Activated T-helper 2 cell treated with anti-CD3 and anti-CD28 coated beads, Interferon-gamma antibody, Interleukin-2, Interleukin-4, amounts not matched to agents 10 μg/mL and 5 μg/mL and 100 μg/mL, durations not matched to agents 14 hours and 24 hours and 36 hours (primary cell): ENCODE results near the gene RPLP1. TPM values are rescaled to one million over a fixed set of nuclear protein-coding genes. Genes with fewer than 3 reads are reported as not detected.
"Not testable (repeated sequence)": the region's sequence is repeated elsewhere in the genome, so short reads cannot be mapped to it uniquely, and the experiment has no call there.

Experiments
- DNase-seq: peaks from one replicate; pipeline ENCODE4 v3.0.0; 2021; ENCODE audit warnings: low spot score
- H3K27ac Mint-ChIP-seq: one replicate; pipeline ENCODE4 v1.8.0; 2021; ENCODE audit warnings: mixed read lengths
- H3K27me3 Mint-ChIP-seq: one replicate; pipeline ENCODE4 v1.8.0; 2021; ENCODE audit warnings: low read depth, mixed read lengths
- H3K36me3 Mint-ChIP-seq: one replicate; pipeline ENCODE4 v1.8.0; 2021; ENCODE audit warnings: low read depth, mixed read lengths
- H3K4me1 Mint-ChIP-seq: one replicate; pipeline ENCODE4 v1.8.0; 2021; ENCODE audit warnings: low read depth, mixed read lengths
- H3K4me3 Mint-ChIP-seq: one replicate; pipeline ENCODE4 v1.8.0; 2021; ENCODE audit warnings: low read depth, mild to moderate bottlenecking, moderate library complexity, mixed read lengths
- H3K9me3 Mint-ChIP-seq: one replicate; pipeline ENCODE4 v1.8.0; 2021; ENCODE audit warnings: mixed read lengths
- intact Hi-C: fragments of 100-400 bp; cut with micrococcal nuclease; formaldehyde crosslinking; loops from one replicate; pipeline ENCODE4 v1.15.1; 2023
- total RNA-seq: library from RNA; stranded (reverse); gene quantifications from 2 replicates; pipeline ENCODE4 v1.2.3, GENCODE V29; 2022

Gene RPLP1
- total RNA-seq, 1 donor from 2014 or later, result 1,844 TPM

DNA sequence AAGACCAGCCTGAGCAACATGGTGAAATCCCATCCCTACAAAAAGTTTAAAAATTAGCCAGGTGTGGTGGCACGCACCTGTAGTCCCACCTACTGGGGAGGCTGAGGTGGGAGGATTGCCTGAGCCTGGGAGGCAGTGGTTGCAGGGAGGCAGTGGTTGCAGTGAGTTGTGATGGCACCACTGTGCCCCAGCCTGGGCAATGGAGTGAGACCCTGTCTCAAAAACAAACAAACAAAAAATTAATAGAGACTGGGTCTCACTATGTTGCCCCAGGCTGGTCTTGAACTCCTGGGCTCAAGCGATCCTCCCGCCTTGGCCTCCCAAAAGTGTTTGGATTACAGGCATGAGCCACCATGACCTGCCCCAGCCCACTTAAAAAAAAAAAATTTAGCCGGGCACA lies 2.4 kb upstream of the RPLP1 start:
- H3K9me3 Mint-ChIP-seq, H3K27me3 Mint-ChIP-seq, H3K4me3 Mint-ChIP-seq, H3K27ac Mint-ChIP-seq, DNase-seq: not testable (repeated sequence)
- H3K4me1 Mint-ChIP-seq, result peaks cover 18% of the 10 kb centered on the region
- peaks cover 56% of the 10 kb centered on the region for H3K36me3 Mint-ChIP-seq
- intact Hi-C loops, result loop anchor here (5.0 kb wide), 1 partner anchor 647 kb away; the partner anchor contains the start of gene TLE3

DNA sequence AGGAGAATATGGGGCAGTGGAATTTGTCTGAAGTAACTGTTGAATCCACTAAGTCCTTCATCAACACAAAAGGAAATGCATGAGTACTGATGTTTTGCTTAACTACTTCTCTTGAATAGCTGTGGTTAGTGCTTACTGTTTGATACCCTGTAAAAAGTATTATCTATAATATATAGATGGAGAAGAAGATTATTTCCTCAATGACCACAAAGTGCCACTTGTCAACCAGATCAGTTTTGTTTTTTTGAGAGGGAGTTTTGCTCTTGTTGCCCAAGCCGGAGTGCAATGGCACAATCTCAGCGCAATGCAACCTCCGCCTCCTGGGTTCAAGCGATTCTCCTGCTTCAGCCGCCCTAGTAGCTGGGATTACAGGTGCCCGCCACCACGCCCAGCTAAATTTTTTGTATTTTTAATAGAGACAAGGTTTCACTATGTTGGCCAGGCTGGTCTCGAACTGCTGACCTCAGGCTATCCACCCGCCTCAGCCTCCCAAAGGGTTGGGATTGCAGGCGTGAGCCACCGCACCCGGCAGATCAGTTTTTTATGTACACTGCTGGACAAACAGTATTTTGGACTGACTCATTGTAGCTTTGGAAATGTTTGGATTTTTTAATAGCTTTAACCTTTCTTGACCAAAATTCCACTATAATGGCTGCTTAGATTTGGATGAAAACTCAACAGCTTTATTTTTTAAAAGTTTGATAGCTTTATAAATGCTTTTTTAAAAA lies 1.5 kb upstream of the RPLP1 start:
- H3K9me3 Mint-ChIP-seq, result no peaks in the 10 kb centered on the region
- H3K4me3 Mint-ChIP-seq, result peak overlapping the region; percentile 99
- H3K27me3 Mint-ChIP-seq, result no peaks in the 10 kb centered on the region
- peaks cover 23% of the 10 kb centered on the region for H3K4me1 Mint-ChIP-seq
- peaks cover 56% of the 10 kb centered on the region for H3K36me3 Mint-ChIP-seq
- H3K27ac Mint-ChIP-seq, result peak overlapping the region; percentile 99
- intact Hi-C loops, result loop anchor here (5.0 kb wide), 1 partner anchor 646 kb away; the partner anchor contains the start of gene TLE3
- DNase-seq, result no peak

DNA sequence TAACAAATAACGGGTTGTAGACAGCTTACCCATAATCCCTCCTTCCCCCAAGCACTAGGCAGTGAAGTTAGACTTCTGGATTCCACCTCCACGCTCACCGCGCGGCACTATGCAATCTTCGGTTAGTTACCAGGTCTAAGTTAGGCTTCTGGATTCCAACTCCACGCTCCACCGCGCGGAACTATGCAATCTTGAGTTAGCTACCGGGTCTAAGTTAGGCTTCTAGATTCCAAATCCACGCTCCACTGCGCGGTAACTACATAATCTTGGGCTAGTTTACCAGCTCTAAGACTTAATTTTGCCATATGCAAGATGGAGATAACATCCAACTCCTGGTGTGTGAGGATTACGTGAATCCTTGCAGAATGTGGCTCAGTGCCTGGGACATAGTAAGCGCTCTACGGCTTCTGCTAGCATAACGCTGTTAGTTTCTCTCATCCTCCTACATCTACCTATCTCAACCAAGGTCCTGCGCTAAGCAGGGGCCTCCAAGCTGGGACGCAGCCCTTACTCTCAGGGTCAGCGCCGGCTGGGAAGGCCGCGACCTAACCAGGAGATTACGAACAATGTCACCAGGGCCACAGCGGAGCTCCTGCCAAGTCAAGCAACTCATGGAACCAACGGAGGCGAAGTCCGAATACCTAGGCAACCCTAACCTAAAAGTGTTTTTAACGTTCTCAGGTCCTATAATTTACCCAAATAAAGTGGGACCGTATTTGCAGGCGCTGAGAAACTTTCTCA lies 497 bp upstream of the RPLP1 start:
- peak overlapping the region; percentile 99 for H3K27ac Mint-ChIP-seq
- no peak for DNase-seq
- H3K36me3 Mint-ChIP-seq, result peaks cover 56% of the 10 kb centered on the region
- peaks cover 26% of the 10 kb centered on the region for H3K4me1 Mint-ChIP-seq
- intact Hi-C loops, result loop anchor here (1.0 to 5.0 kb wide), 3 partner anchors 9 to 645 kb away; partner anchors contain the start of genes KIF23 and TLE3
- H3K4me3 Mint-ChIP-seq, result peak overlapping the region; percentile 99
- H3K27me3 Mint-ChIP-seq, result no peaks in the 10 kb centered on the region
- no peaks in the 10 kb centered on the region for H3K9me3 Mint-ChIP-seq

DNA sequence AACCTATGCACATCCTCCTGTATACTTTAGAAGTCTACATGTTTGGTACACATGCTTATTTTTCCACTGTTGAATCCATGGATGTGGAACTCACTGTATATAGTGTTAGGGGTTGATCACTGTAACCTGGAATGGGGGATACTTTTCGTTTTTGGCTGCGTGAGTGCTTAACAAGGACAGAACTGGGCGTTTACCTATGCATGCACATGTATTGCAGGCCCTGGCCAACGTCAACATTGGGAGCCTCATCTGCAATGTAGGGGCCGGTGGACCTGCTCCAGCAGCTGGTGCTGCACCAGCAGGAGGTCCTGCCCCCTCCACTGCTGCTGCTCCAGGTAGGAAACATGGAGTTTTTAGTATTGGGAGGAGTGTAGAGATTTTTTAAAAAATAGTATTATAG lies 2.3 kb downstream of the RPLP1 start:
- intact Hi-C loops, result loop anchor here (5.0 kb wide), 1 partner anchor 642 kb away; the partner anchor contains the start of gene TLE3
- H3K36me3 Mint-ChIP-seq, result peaks cover 59% of the 10 kb centered on the region
- DNase-seq, result no peak

DNA sequence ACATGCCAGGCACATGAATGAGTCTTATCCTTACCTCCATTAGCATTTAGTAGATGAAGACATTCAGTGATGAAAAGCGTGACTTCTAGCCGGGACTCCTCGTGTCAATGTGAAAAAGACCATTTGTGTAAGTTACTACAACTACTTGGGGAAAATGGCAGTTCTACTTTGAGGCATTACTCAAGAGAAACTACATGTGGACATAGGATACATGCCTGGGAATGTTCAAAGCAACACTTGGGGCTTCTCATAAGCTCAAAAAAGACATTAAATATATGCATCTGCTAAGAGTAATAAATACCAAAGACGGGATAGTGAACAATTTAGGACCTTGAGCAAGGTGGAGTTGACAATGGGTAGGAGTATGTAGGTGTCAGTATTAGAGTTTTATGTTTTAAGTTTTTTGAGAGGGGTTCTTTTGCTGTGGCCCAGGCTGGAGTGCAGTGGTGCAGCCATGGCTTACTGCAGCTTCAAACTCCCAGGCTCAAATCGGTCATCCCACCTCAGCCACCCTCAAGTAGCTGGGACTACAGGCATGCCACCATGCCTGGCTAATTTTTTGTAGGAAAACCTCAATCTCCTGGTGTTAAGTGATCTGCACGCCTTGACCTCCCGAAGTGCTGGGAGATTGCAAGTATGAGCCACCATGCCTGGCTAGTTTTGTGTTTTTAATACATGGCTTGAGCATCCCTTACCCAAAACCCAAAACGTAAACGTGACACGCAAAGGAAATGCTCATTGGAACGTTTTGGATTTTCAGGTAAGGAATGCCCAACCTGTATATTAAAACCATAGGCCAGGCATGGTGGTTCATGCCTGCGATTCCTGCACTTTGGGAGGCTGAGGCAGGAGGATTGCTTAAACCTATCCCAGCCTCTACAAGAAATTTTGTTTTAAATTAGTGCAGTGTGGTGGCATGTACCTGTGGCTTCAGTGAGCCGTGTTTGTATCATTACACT lies 3.9 kb downstream of the RPLP1 start:
- intact Hi-C loops, result no loop called here
- no peak overlapping the region for H3K4me3 Mint-ChIP-seq
- no peak for DNase-seq
- H3K27ac Mint-ChIP-seq, result peak overlapping the region; percentile 20
- H3K9me3 Mint-ChIP-seq, result no peaks in the 10 kb centered on the region
- peaks cover 28% of the 10 kb centered on the region for H3K4me1 Mint-ChIP-seq
- H3K36me3 Mint-ChIP-seq, result peaks cover 59% of the 10 kb centered on the region
- H3K27me3 Mint-ChIP-seq, result no peaks in the 10 kb centered on the region

More for the DNA sequence above, 2.3 kb downstream of the RPLP1 start:
- H3K27ac Mint-ChIP-seq, result peak overlapping the region; percentile 33
- peak overlapping the region; percentile 99 for H3K4me3 Mint-ChIP-seq
- peaks cover 28% of the 10 kb centered on the region for H3K4me1 Mint-ChIP-seq
- no peaks in the 10 kb centered on the region for H3K9me3 Mint-ChIP-seq
- no peaks in the 10 kb centered on the region for H3K27me3 Mint-ChIP-seq

DNA sequence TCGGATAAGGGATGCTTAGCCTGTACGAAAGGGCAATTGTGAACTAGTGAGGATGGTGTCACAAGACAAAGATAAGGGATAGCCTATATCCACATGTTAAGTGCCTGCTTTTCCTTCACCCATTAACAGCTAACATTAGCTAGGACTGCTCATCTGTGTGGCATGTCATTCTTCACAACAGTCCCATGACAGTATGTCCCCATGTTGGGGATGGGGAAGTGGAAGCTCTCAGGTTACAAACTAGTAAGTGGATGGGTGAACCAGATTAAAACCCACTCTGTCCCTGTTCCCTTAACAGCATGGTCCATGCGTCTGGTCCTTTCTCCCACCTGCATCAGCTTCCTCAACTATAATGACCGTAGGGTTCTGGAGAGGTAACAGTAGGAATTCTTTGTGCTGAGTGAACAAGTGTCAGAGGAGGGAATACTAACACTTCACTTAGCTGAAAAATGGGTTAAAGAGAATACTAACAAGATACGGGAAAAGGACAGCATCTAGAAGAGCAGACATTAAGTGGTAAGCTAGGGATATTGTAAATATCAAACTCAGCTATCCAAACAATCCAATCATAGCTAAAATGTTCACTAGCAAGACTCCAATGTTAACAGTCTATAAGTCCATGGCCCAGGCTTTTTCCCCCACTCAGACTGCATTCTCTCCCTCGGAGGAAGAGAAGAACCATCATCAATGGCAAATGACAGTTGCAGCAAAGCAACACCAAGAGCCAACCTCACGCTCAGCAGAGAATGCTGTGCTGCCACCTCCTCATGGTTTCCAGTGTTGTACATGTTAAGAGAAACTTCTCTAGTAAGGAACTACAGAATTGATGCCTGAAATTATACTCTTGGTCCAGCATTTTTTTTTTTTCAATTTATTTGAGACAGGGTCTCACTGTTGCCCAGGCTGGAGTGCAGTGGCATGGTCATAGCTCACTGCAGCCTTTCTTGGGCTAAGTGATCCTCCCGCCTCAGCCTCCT lies 5.0 kb downstream of the RPLP1 start:
- Mint-ChIP-seq H3K36me3 (peaks cover 57% of the 10 kb centered on the region), H3K9me3 (no peaks in the 10 kb centered on the region), H3K4me1 (peaks cover 26% of the 10 kb centered on the region), H3K27ac (peak overlapping the region; percentile 24), H3K4me3 (no peak overlapping the region), H3K27me3 (no peaks in the 10 kb centered on the region)
- DNase-seq, result no peak
- intact Hi-C loops, result no loop called here

DNA sequence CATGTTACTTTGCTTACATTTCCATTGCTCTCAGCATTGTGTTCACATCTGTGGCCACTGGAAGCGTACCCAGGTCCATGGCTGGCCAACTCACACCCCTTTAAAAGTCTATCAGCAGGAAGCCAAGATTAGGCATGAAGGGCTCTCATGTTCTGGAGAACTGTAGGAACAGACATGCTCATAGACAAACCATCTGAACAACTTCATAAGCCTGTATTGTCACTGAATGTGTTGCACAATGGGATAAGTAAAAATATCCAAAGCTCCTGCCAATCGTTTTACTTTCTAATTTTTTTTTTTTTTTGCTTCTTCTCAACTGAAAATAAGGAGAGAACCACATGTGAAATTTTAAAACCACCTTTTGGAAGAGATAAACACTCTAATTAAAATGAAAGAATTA lies 6.4 kb downstream of the RPLP1 start:
- DNase-seq, result no peak
- H3K27me3 Mint-ChIP-seq, result no peaks in the 10 kb centered on the region
- intact Hi-C loops, result no loop called here
- peaks cover 35% of the 10 kb centered on the region for H3K4me1 Mint-ChIP-seq
- H3K4me3 Mint-ChIP-seq, result no peak overlapping the region
- no peaks in the 10 kb centered on the region for H3K9me3 Mint-ChIP-seq
- no peak overlapping the region for H3K27ac Mint-ChIP-seq
- peaks cover 44% of the 10 kb centered on the region for H3K36me3 Mint-ChIP-seq

DNA sequence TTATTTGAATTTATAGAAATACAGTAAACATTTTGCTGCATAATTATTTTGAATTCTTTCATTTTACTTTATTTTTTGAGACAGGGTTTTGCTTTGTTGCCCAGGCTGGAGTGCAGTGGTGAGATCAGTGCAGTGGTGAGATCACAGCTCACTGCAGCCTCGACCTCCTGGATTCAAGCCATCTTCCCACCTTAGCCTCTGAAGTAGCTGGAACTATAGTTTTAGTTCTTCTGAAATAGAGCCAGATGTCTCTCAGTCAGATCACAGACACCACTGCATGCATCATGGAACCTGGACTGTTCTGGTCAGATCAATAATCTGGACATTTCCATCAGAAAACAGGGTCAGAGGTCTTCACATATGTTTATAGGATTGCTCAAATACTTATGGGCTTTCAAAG lies 7.9 kb downstream of the RPLP1 start:
- no peaks in the 10 kb centered on the region for H3K9me3 Mint-ChIP-seq
- H3K4me3 Mint-ChIP-seq, result no peak overlapping the region
- peaks cover 23% of the 10 kb centered on the region for H3K4me1 Mint-ChIP-seq
- DNase-seq, result no peak
- H3K36me3 Mint-ChIP-seq, result peaks cover 30% of the 10 kb centered on the region
- peaks cover 9% of the 10 kb centered on the region for H3K27me3 Mint-ChIP-seq
- intact Hi-C loops, result loop anchor here (10.0 kb wide), 2 partner anchors 296 to 794 kb away; partner anchors contain the start of gene GLCE
- no peak overlapping the region for H3K27ac Mint-ChIP-seq

DNA sequence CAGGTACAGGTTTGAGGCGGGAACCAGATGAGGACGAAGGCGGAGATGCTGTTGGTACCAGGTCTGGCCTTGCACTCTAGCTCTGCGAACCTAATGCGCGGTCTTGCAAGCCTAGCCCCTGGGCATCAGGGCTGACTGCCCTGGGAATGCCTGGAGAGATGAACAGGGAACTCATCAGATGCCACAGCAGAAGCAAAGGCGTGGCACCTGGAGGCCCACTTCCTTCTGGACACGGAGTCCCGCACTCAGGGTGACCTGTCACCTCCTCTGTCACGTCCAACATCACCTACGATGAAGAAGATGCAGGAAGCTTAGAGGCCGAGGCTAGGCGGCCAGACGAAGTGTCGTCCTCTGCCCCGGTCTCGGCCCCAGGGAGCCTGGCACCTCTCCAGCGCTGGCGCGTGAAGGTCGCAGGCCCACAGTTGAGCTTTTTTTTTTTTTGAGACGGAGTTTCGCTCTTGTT lies 9.4 kb downstream of the RPLP1 start:
- H3K4me1 Mint-ChIP-seq, result peaks cover 17% of the 10 kb centered on the region
- DNase-seq, result no peak
- H3K9me3 Mint-ChIP-seq, result no peaks in the 10 kb centered on the region
- peaks cover 14% of the 10 kb centered on the region for H3K36me3 Mint-ChIP-seq
- intact Hi-C loops, result loop anchor here (10.0 kb wide), 2 partner anchors 297 to 793 kb away; partner anchors contain the start of gene GLCE
- H3K27ac Mint-ChIP-seq, result peak overlapping the region; percentile 8
- peaks cover 16% of the 10 kb centered on the region for H3K27me3 Mint-ChIP-seq
- peak overlapping the region; percentile 84 for H3K4me3 Mint-ChIP-seq

DNA sequence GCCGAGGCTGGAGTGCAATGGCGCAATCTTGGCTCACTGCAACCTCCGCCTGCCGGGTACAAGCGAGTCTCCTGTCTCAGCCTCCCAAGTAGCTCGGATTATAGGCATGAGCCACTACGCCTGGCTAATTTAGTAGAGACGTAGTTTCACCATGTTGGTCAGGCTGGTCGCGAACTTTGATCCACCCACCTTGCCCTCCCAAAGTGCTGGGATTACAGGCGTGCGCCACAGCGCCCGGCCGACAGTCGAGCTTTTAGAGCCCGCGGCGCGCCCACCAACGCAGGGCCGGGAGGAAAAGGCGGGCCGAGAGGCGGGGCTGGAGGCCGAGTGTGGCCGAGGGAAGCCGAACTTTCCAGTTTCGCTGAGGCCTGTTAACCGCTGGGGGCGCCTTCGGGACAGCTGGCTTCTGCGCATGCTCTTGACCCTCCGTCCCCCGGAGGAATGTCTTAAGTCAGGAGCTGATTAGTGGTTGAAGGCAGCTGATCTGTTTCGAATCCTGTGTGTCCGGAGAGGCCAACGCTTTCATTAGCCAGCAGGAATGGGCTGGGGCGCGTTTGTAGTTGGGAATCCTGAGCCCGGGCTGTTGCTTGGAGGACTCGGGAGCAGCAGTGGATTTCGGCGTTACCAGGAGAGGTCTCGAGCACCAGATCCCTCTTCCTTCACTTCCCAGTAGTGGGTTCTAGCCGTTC lies 10.0 kb downstream of the RPLP1 start:
- Mint-ChIP-seq H3K27me3 (peaks cover 16% of the 10 kb centered on the region), H3K36me3 (peaks cover 8% of the 10 kb centered on the region), H3K9me3 (no peaks in the 10 kb centered on the region), H3K4me3 (peak overlapping the region; percentile 84), H3K27ac (peak overlapping the region; percentile 71), H3K4me1 (peaks cover 15% of the 10 kb centered on the region)
- peak; percentile 88 for DNase-seq
- intact Hi-C loops, result loop anchor here (10.0 kb wide), 2 partner anchors 298 to 792 kb away; partner anchors contain the start of gene GLCE
